Placental pericyte (primary cell): Measurements from ENCODE around the gene LRRC10B. TPM values are rescaled to one million over a fixed set of nuclear protein-coding genes. Genes with fewer than 3 reads are reported as not detected.

Experiments
- small RNA-seq: library from RNA; depleted of rRNA; stranded (forward); fragments of <200 nt; gene quantifications from one replicate; pipeline ENCODE3, GENCODE V24; 2012; ENCODE audit warnings: low replicate concordance
- total RNA-seq: library from RNA; depleted of rRNA; stranded (reverse); fragments of >200 nt; gene quantifications from 2 replicates; pipeline ENCODE4 v1.2.3, GENCODE V29; 2012

Gene LRRC10B
- not detected in 2 replicates for total RNA-seq

GRCh38 chr11:61507962-61508861, at the start of gene LRRC10B:
Gene LRRC10B (plus strand): TSS chr11:61508749. CDS start chr11:61508999, 250 bp downstream.

Small RNA genes within 50 kb of the gene (small RNA-seq; reads per million reads assigned to genes)
- gene MIR4488 = 0.13 reads per million

Other genes starting within 250 kb of the LRRC10B start
- 1.1 TPM in 2 replicates for gene VWCE, start 213.4 kb upstream of the LRRC10B start, total RNA-seq
- gene DDB1, start 175.6 kb upstream of the LRRC10B start, total RNA-seq = 290 and 338 TPM in 2 replicates
- gene TKFC, start 175.5 kb upstream of the LRRC10B start, total RNA-seq = 17.6 and 27.4 TPM in 2 replicates
- 207 and 399 TPM in 2 replicates for gene CYB561A3, start 146.9 kb upstream of the LRRC10B start, total RNA-seq
- gene TMEM138, start 146.4 kb upstream of the LRRC10B start, total RNA-seq = 69.9 and 122 TPM in 2 replicates
- gene TMEM216, start 116.2 kb upstream of the LRRC10B start, total RNA-seq = 13.9 and 20.4 TPM in 2 replicates
- gene CPSF7, start 78.8 kb upstream of the LRRC10B start, total RNA-seq = 42.4 and 51.0 TPM in 2 replicates
- 42.5 and 70.5 TPM in 2 replicates for gene SDHAF2, start 78.6 kb upstream of the LRRC10B start, total RNA-seq
- 4.6 and 9.7 TPM in 2 replicates for gene SYT7, start 72.3 kb downstream of the LRRC10B start, total RNA-seq
- gene DAGLA, start 171.6 kb downstream of the LRRC10B start, total RNA-seq = 2.9 and 4.2 TPM in 2 replicates
- gene MYRF, start 243.9 kb downstream of the LRRC10B start, total RNA-seq = 6.4 and 39.2 TPM in 2 replicates